ENCODE measurements around the gene FSHR. TPM values are rescaled to one million over a fixed set of nuclear protein-coding genes. Genes with fewer than 3 reads are reported as not detected.

The FSHR gene
- total and polyA plus RNA-seq, 8 donors, result not detected

- ATAC-seq, result no peak
- H3K4me3 ChIP-seq, result no peak overlapping the region
- intact Hi-C loops (cut with DNase I), result no loop called here
- 55 to 69% methylated on average over 10 of the region's 10 CpGs for WGBS, 2 donors
- H3K9me3 ChIP-seq, result no peaks in the 10 kb centered on the region
- no peak for TF ChIP-seq CTCF (IDR thresholded peaks at IDR 0.05)
- no peaks in the 10 kb centered on the region for H3K27me3 ChIP-seq
- no peaks in the 10 kb centered on the region for H3K4me1 ChIP-seq
- DNase-seq, result no peak
- no peak overlapping the region for H3K27ac ChIP-seq
- FAIRE-seq, result no peak
- H3K36me3 ChIP-seq, result no peaks in the 10 kb centered on the region
These were observed 239.1 kb downstream of the FSHR start for GRCh38 chr2:48915227-48915626.

- DNase-seq (no peak), ATAC-seq (no peak), FAIRE-seq (peak; percentile 74)
- no peak overlapping the region for H3K4me3 ChIP-seq
- no peaks in the 10 kb centered on the region for H3K36me3 ChIP-seq
- no peaks in the 10 kb centered on the region for H3K9me3 ChIP-seq
- intact Hi-C loops (cut with DNase I), result no loop called here
- no peak overlapping the region for H3K27ac ChIP-seq
- WGBS, 2 donors, result 28 to 29% methylated on average over 1 of the region's 1 CpG
- TF ChIP-seq CTCF (IDR thresholded peaks at IDR 0.05), result no peak
- no peaks in the 10 kb centered on the region for H3K27me3 ChIP-seq
- no peaks in the 10 kb centered on the region for H3K4me1 ChIP-seq
These were observed 239.7 kb downstream of the FSHR start for GRCh38 chr2:48914477-48915089.

Small RNAs within 50 kb of the gene (microRNA-seq; reads per million reads assigned to microRNA genes)
- 0 to 0.29 reads per million in 2 donors for gene MIR548BA

All from pancreas (tissue), 10 donors.